ENCODE results near the gene DISP3. TPM values are rescaled to one million over a fixed set of nuclear protein-coding genes. Genes with fewer than 3 reads are reported as not detected.

DISP3 gene
- polyA plus RNA-seq, 3 donors, result 0.01 TPM; not detected in 2

DNA sequence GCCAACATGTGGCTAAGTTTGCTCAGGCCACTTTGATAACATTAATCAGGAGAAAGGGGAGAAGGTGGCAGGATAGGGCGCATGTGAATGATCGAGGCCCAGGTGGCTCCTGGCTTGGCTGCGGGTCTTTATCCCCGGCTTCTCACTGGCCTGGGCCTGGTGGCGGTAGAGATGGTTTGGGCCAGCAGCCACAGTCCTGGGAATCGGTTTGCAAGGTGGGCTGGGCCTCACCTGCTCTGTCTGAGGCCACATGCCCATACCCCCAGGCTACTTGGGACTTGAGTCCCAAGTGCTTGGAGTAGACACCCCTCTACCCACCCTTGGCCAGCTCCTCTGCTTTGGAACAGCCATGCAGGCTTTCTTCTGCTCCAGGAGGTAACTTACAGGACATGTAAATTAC, 49.7 kb upstream of the DISP3 start:
- H3K36me3 Mint-ChIP-seq, result no peaks in the 10 kb centered on the region
- Histone ChIP-seq H3K9me3 (replicated peaks in 1 of 2; ENCODE audit: control insufficient read depth in 1 of 2, insufficient read depth in 1 of 2, low read length in 2 of 2) (no peaks in the 10 kb centered on the region), H3K4me3 (replicated peaks in 1 of 3; ENCODE audit: low read depth in 2 of 3, low read length in 3 of 3) (no peak overlapping the region), H3K4me2 (replicated peaks; ENCODE audit: extremely low read depth, low read length, poor library complexity, severe bottlenecking) (no peak overlapping the region), H4K20me1 (ENCODE audit: insufficient read depth, low read length) (no peaks in the 10 kb centered on the region), H3K27ac (ENCODE audit: low read depth in 1 of 2, low read length in 2 of 2) (no peak overlapping the region), H3K9ac (ENCODE audit: insufficient read depth, low read length, poor library complexity, severe bottlenecking) (no peak overlapping the region), H3K79me2 (ENCODE audit: insufficient read depth, low read length) (no peaks in the 10 kb centered on the region), H3K36me3 (replicated peaks in 1 of 2; ENCODE audit: control insufficient read depth in 1 of 2, insufficient read depth in 2 of 2, low read length in 2 of 2) (no peaks in the 10 kb centered on the region), H2AFZ (ENCODE audit: insufficient read depth, low read depth, low read length, poor library complexity, severe bottlenecking) (no peak overlapping the region), H3K27me3 (ENCODE audit: control insufficient read depth in 2 of 2, insufficient read depth in 2 of 2, low read length in 2 of 2) (no peaks in the 10 kb centered on the region), H3K4me1 (ENCODE audit: control insufficient read depth in 1 of 2, insufficient read depth in 2 of 2, low read length in 2 of 2) (no peaks in the 10 kb centered on the region)
- no peak overlapping the region for H3K27ac Mint-ChIP-seq
- no peak overlapping the region for H3K4me3 Mint-ChIP-seq
- no peaks in the 10 kb centered on the region for H3K4me1 Mint-ChIP-seq
- whole genome bisulfite sequencing (ENCODE audit: insufficient coverage), result 86% methylated on average over 6 of the region's 6 CpGs
- intact Hi-C loops (cut with micrococcal nuclease), result no loop called here
- TF ChIP-seq, protein P1, sequence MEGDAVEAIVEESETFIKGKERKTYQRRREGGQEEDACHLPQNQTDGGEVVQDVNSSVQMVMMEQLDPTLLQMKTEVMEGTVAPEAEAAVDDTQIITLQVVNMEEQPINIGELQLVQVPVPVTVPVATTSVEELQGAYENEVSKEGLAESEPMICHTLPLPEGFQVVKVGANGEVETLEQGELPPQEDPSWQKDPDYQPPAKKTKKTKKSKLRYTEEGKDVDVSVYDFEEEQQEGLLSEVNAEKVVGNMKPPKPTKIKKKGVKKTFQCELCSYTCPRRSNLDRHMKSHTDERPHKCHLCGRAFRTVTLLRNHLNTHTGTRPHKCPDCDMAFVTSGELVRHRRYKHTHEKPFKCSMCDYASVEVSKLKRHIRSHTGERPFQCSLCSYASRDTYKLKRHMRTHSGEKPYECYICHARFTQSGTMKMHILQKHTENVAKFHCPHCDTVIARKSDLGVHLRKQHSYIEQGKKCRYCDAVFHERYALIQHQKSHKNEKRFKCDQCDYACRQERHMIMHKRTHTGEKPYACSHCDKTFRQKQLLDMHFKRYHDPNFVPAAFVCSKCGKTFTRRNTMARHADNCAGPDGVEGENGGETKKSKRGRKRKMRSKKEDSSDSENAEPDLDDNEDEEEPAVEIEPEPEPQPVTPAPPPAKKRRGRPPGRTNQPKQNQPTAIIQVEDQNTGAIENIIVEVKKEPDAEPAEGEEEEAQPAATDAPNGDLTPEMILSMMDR (IDR thresholded peaks at IDR 0.05), result no peak
- peaks cover 2 to 10% (median 6%) of the 10 kb centered on the region in 3 donors for H3K27me3 Mint-ChIP-seq (ENCODE audit: low read depth in 3 of 3)
- no peaks in the 10 kb centered on the region for H3K9me3 Mint-ChIP-seq
- DNase-seq, result no peak

DNA sequence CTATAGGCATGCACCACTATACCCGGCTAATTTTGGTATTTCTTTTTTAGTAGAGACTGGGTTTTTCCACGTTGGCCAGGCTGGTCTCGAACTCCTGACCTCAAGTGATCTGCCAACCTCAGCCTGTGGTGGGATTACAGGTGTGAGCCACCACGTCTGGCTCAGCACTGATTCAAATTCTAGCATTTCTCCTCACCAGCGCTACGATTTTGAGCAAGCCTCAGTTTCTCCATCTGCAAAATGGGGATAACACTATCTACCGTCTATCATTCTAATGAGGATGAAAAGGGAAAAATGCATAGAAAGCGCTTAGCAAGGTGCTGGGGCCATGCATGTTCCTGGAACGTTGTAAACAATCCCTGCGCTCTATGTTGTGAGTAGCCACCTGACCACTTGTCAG, 49.0 kb upstream of the DISP3 start:
- Histone ChIP-seq H3K4me1 (ENCODE audit: control insufficient read depth in 1 of 2, insufficient read depth in 2 of 2, low read length in 2 of 2) (no peaks in the 10 kb centered on the region), H3K9ac (ENCODE audit: insufficient read depth, low read length, poor library complexity, severe bottlenecking) (no peak overlapping the region), H3K4me2 (replicated peaks; ENCODE audit: extremely low read depth, low read length, poor library complexity, severe bottlenecking) (no peak overlapping the region), H3K36me3 (replicated peaks in 1 of 2; ENCODE audit: control insufficient read depth in 1 of 2, insufficient read depth in 2 of 2, low read length in 2 of 2) (no peaks in the 10 kb centered on the region), H2AFZ (ENCODE audit: insufficient read depth, low read depth, low read length, poor library complexity, severe bottlenecking) (no peak overlapping the region), H3K27me3 (ENCODE audit: control insufficient read depth in 2 of 2, insufficient read depth in 2 of 2, low read length in 2 of 2) (no peaks in the 10 kb centered on the region), H4K20me1 (ENCODE audit: insufficient read depth, low read length) (no peaks in the 10 kb centered on the region), H3K9me3 (replicated peaks in 1 of 2; ENCODE audit: control insufficient read depth in 1 of 2, insufficient read depth in 1 of 2, low read length in 2 of 2) (no peaks in the 10 kb centered on the region), H3K4me3 (replicated peaks in 1 of 3; ENCODE audit: low read depth in 2 of 3, low read length in 3 of 3) (no peak overlapping the region), H3K79me2 (ENCODE audit: insufficient read depth, low read length) (no peaks in the 10 kb centered on the region), H3K27ac (ENCODE audit: low read depth in 1 of 2, low read length in 2 of 2) (no peak overlapping the region)
- DNase-seq, result no peak
- H3K9me3 Mint-ChIP-seq, result no peaks in the 10 kb centered on the region
- WGBS (ENCODE audit: insufficient coverage), result 90% methylated on average over 3 of the region's 10 CpGs
- TF ChIP-seq, protein P1 (IDR thresholded peaks at IDR 0.05), result no peak
- intact Hi-C loops (cut with micrococcal nuclease), result no loop called here
- peaks cover 2 to 8% (median 6%) of the 10 kb centered on the region in 3 donors for H3K27me3 Mint-ChIP-seq (ENCODE audit: low read depth in 3 of 3)
- H3K27ac Mint-ChIP-seq, result no peak overlapping the region
- H3K4me1 Mint-ChIP-seq, result no peaks in the 10 kb centered on the region
- no peaks in the 10 kb centered on the region for H3K36me3 Mint-ChIP-seq
- H3K4me3 Mint-ChIP-seq, result no peak overlapping the region
